HG03571 (cell line): Measurements from ENCODE around the gene PTPN4.
"Not testable (repeated sequence)": the region's sequence is repeated elsewhere in the genome, so short reads cannot be mapped to it uniquely, and the experiment has no call there.

Experiments
- ATAC-seq: cut with Tn5 transposase; IDR thresholded peaks from one replicate; pipeline ENCODE4 v1.9.1; 2021; ENCODE audit not compliant: unreplicated experiment

Gene PTPN4

DNA sequence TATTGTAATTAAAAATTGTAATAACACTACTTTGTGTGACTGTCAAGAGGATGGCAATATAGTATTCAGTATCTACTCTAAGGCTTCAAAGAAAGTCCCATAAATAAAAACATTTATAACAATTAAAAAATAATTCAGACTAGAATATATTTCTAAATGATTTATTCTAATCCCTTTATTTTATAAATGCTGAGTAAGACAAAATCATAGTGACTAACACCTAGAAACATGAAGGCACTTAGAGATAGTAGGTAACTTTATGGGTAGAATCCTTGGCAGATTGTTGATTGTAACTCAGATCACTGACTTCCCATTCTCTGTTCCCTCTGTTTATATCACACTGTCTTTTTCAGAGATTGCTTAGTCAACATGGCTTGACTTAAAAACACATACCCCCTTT is 174.6 kb downstream of the PTPN4 start:
- ATAC-seq: no peak

DNA sequence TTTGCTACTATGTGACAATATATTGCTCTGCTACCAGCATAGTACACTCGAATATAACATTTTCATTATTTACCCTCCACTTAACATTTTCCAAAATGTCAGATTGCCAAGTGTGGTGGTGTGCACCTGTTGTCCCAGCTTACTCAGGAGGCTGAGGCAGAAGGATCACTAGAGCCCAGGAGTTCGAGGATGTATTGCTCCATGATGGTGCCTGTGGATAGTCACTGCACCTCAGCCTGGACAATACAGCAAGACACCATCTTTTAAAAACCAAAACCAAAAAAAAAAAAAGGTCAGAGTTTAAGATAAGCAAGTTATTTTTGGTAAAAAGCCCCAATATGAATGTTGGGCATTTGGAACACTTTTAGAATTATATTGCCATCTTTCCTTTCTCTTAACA is 178.0 kb downstream of the PTPN4 start:
- no peak for ATAC-seq

DNA sequence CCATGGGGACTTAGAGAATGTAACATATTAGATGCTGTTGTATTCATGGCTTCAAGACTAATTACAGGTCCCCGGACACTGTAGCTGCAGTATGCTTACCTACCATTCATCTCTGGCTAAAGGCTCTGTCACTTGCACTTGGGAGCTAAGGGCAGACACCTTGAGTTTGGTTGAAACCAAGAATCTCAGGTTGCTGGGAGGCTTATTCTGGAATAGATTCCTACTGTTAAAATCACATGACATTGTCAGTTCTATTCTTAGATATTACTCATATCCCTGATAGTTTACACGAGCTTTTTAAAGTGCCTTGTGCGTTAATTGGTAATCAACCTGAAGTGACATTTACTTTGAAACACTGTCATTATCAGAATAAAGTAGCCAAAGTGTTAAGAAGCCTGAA is 180.2 kb downstream of the PTPN4 start:
- ATAC-seq: no peak

DNA sequence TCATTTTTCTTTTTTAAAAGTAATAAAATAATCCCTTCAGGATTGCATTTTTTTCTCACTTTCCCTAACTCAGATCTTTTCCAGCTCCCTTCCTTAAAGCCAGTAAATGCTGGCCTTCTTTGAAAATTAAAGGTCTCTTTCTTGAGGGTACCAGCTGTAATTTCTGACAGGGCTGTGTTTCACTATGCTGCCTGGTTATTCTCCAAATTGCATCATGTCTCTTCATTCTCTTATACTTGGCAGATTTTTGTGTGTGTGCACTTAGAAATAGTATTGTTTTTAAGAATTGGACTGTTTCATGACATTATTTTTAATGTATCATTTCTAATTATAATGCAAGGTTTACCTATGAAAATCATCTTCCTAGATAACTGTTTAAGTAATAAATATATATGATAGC is 181.1 kb downstream of the PTPN4 start:
- ATAC-seq: no peak

DNA sequence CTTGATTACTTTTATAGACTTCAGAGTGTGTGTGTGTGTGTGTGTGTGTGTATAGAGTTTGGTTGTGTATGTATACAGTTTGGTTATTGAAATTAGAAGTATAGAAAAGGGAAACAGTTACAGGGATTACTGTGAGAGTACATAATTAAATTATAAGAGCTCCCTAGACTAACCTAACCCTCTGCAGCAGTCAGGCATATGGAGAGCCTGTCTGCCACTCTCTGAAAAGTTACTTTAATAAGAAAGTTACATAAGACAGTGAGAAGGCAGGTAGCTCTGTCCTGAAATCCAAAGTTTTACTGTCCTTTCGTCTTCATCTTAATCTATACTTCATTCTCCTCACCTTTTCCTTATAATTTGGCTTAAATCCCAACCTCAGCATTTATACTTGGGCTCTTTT is 181.7 kb downstream of the PTPN4 start:
- no peak for ATAC-seq

DNA sequence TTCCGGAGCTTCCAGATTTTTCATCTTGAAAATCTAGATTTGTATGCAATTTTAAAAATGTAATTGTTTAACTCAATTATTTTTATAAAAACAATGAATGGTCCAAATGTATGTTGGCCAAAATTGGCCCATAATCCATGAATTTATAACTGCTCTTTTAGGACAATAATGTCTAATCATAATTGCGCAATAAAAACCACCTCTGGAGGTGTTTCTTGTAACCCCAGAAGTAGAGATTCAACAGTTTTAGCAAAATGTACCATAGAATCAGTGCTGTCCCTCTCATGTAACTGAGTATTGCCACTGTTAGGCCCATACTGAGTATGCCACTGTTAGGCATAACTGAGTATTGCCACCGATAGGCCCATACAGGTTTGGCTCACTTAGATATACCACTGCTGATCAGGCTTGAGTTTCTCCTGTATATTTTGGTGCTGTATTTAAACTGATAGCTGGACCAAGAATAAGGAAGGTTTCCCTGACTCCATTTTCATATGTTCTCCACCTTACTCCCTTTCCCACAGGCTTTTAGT is 182.3 kb downstream of the PTPN4 start:
- no peak for ATAC-seq

DNA sequence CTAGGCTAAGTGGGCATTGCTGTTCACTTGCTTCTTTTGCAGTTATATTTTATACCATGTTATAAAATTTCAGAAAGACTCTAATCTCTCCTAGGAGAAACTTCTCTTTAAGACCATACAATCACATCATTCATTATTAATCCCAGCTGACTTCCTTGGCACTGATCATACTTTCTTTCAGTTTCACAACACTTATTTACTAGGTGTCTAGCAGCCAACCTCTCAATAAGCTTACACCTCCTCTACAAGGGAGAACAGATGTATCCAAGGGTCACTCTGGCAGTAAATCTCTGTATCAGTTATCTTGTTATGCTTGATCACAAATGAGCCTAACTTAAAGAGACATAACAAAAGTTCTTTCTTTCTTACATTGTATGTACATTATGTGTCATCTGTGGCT is 183.3 kb downstream of the PTPN4 start:
- ATAC-seq: no peak

DNA sequence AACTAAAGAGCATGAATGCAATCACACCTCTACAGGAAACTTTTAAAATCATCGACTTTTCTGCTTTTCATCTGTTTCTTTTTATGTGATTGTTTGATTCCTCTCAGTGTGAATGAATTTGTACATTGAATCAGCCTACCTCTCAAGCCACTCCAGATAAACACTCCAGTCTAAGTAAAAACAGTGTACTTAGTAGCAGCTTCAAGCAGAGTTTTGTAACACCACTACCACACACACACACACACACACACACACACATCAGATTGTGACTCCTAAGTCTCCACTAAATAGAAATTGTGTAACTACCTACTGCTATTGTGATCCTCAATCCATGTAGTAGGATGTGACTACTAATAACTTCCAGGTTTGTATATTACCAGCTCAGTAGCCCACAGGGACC is 187.8 kb downstream of the PTPN4 start:
- no peak for ATAC-seq

DNA sequence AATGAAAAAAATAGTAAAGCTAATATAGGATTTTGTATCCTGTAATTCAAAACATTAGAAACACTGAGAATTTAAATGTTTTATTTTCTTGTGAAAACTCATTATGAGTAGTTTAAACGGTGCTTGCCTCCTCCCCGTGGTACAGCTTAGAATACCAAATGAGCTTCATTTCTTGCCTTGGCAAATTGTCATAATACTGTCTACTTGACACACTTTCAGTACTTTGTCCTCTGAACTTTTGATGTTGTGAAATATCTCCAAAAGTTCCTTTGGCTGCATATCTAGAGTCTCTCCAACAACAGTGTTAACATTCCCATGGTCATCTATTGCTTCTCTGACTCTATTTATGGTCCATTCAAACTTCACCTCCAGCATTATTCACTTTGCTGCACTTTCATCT is 191.2 kb downstream of the PTPN4 start:
- no peak for ATAC-seq

DNA sequence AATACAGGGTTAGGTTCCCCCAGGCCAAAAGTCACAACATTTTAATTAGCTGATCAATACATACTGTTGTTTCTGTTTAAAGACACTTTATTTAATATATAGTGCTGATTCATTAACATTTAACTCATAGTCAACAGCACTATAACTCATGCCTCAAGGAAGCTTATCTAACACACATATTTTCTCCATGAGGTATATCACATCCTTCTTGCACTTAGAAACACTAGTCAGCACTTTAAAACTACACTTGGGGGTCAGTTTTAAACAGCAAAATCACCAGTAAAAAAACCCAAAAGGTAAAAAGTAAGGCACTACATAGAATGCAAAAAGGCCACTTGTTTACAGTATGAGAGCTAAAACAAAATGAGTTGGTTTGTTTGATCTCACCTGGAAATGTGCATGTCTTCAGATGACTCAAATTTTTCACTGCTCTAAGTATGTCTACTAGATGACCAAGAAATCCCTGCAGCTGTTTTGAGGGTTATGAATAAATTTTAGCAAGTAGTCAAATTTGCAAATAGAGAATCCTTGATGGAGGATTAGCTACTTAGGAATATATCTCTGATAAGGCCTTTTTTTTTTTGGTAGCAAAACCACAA is 199.0 kb downstream of the PTPN4 start:
- no peak for ATAC-seq

DNA sequence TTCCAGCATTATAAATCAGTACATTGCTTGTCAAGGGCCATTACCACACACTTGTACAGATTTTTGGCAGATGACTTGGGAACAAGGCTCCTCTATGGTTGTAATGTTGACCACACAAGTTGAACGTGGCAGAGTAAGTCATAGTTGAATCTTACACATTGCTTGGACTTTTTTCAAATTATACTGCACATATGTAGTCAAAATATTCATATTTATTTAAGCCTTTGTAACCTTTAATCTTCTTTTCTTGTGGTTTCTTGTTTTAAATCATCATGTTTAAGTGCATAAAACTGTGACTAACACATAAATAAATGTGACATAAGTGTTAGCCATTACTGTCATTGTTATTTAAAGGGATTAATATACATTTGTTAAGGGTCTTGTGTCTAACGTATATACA is 201.1 kb downstream of the PTPN4 start:
- ATAC-seq: no peak

DNA sequence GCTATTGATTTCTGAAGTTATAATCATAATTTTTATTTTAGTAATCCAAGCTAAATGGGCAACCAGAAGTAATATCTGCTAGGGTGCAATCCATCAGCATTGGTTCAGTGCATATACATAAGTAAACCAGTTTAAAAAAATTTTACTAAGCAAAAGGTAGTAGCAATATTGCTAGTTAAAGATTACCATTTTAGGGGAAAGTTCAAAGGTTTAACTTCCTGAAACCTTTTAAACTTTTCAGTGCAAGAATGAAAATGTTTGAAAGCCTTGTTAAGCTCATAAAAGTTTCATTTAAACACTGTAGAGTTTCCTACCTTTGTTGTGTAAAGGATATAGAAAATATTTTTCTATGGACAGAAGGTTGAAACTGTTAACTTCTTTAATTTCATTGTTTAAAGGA is 222.2 kb downstream of the PTPN4 start:
- no peak for ATAC-seq

DNA sequence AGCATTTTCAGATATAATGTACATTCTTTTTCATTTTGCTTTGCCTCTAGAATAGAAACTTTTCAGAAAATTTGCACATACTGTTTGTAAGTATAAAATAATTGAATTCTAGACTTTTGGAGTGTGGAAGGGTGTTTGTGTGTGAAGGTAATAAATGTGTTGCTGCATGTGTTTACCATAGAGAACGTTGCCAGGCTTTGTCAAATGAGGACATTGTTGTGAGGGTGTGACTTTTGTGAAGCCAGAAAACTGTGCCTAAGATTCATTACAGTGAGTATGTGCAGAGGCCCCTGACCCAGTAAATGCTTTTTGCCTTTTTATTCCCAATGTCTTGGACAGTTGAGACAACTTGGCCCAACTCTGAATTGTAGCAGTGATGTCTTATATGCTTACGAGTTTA is 222.8 kb downstream of the PTPN4 start:
- ATAC-seq: no peak

DNA sequence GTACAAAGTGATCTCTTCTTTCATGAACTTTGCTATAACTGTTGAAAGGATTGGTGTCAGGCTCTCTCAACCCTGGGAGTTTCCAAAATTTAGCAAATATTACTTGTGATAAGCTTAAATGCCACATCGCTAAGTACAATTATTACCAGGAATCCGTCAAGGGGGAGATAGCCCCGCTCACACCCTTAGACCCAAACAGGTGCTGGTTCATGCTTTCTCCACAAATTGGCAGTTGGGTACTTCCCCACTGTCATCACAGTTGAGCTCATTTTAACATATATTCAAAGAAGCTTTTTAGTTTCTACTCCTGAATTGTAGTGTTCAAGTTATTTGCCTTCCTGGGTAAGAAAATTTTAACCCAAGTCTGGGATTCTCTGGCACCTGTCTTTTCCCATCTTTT is 223.4 kb downstream of the PTPN4 start:
- ATAC-seq: no peak

DNA sequence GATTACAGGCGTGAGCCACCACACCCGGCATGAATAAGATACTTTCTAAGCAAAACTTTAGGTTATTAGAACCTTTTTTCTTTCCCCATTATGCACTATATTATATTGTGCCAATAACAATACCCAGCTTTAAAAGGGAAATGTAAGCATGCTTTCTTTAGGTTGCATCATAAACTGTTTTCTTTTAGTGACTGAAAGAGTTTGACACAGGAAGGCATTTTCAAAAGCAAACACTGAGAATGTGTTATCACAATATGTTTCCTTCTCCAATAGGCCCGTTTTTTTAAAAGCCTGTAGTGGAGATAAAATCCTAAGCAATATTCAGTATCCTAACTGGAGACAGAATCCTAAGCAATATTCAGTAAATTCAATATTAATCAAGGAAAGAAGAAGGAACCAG is 236.4 kb downstream of the PTPN4 start:
- no peak for ATAC-seq

DNA sequence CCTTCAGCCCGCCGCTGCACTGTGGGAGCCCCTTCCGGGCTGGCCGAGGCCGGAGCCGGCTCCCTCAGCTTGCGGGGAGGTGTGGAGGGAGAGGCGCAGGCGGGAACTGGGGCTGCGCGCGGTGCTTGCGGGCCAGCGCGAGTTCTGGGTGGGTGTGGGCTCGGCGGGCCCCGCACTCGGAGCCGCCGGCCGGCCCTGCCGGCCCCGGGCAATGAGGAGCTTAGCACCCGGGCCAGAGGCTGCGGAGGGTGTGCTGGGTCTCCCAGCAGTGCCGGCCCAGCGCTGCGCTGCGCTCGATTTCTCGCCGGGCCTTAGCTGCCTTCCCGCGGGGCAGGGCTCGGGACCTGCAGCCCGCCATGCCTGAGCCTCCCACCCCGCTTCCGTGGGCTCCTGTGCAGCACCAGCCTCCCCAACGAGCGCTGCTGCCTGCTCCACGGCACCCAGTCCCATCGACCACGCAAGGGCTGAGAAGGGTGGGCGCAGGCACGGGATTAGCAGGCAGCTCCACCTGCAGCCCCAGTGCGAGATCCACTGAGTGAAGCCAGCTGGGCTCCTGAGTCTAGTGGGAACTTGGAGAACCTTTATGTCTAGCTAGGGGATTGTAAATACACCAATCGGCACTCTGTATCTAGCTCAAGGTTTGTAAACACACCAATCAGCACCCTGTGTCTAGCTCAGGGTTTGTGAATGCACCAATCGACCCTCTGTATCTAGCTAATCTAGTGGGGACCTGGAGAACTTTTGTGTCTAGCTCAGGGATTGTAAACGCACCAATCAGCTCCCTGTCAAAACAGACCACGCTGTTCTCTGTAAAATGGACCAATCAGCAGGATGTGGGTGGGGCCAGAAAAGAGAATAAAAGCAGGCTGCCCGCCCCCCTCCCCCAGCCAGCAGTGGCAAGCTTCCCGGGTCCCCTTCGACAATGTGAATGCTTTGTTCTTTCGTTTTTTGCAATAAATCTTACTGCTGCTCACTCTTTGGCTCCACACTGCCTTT is 237.5 kb downstream of the PTPN4 start:
- ATAC-seq: not testable (repeated sequence)

DNA sequence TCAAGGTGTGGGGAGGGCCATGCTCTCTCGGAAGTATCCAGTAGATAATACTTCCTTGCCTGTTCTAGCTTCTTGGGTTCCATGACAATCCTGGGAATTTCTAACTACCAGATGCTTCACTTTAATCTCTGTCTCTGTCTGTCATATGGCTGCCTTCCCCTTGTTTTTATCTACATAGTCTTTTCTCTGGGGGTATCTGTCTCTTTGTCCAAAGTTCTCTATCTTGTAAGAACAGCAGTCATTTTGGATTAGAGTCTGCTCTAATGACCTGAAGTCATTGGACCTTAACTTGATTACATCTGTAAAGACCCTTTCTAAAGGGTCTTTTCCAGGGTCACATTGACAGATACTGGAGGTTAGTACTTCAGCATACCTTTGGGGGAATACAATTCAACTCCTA is 241.7 kb downstream of the PTPN4 start:
- no peak for ATAC-seq

DNA sequence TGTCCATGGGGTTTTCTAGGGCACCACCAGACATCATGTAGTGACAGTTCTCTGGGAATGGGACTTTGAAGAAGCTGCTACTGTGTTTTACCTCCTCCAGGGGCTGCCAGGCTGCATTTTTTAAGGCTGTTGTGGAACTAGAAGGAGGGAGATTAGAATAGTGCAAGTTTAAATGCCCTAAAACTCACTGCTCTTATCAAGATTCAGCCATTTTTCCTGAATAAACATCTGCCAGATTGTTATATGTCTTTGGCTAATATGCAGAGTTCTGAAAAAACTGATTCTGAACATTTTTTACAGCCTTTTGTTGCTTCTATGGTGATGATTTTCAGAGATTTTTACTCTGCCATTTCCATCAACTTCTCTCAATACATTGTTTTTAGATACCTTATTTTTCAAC is 244.5 kb downstream of the PTPN4 start:
- ATAC-seq: no peak

DNA sequence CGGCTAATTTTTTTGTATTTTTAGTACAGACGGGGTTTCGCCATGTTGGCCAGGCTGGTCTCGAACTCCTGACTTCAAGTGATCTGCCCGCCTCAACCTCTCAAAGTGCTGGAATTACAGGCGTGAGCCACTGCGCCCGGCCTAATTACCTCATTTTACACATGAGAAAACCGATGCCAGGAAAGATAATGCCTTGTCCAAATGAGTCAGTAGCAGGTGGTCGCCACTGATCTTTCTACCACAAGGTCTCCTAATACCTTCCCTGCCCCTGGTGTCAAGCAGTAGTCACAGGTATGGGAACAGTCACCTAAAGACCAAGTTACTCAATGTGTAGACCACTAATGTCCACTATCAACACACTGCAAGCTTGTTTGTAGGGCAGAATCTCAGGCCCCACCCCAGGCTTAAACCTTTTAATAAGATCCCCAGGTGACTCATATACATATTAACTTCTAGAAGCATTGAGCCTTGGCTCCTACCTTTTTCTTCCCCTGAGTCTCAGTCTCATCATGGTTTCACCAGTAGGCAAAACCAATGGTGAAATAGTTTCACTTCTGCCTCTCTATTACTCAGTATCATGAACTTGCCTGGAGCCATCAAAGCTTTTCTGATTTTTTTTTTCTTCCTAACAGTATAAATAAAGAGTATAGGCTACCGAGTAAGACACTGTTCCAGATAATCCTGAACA is 246.3 kb downstream of the PTPN4 start:
- peak; percentile 95 for ATAC-seq

DNA sequence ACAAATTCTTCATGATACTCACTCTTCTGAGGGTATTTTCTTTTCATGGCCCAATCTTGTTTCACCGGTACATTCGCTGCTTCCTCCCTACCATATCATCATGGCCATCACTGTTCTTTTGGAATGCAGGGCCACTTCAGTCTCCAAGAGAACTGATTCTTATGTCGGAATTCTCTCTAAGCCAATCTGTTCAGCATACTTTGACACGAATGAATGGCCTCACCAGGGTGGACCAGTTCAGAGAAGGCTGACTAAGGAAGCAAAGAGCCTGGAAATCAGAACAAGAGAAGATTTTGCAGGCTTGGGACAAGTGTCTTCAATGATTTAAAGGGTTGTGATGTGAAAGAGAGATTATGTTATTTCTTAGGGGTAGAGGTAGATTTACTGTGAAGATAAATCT is 248.1 kb downstream of the PTPN4 start:
- no peak for ATAC-seq

DNA sequence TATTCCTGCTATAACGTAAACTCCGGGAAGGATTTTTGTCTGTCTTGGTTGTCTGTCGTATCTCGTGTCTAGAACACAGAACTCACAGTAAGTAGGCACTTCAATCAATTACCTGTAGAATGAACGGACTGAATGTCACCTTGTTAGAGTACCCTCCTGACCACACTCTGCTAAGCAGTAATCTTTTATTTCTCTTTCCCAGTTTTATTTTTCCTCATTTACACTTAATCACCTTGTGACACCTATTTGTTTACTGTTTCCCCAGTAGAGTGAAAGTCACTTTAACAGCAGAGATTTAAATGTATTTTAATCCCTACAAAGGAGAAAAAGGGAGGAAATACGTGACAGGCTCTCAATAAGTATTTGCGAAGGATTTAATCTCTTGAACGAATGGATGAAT is 252.6 kb downstream of the PTPN4 start:
- ATAC-seq: no peak
